Activated CD4-positive, alpha-beta T cell treated with anti-CD3 and anti-CD28 coated beads, Interleukin-2, amount 10 ng/mL, durations not matched to agents 24 days and 14 days (primary cell): ENCODE results near the gene SHE. TPM values are rescaled to one million over a fixed set of nuclear protein-coding genes. Genes with fewer than 3 reads are reported as not detected.
"Not testable (repeated sequence)": the region's sequence is repeated elsewhere in the genome, so short reads cannot be mapped to it uniquely, and the experiment has no call there.

Experiments
- DNase-seq: peaks from one replicate; pipeline ENCODE4 v3.0.0; 2022
- H3K27ac Mint-ChIP-seq: one replicate; pipeline ENCODE4 v1.8.0; 2022; ENCODE audit warnings: mild to moderate bottlenecking, mixed read lengths
- H3K27me3 Mint-ChIP-seq: one replicate; pipeline ENCODE4 v1.8.0; 2022; ENCODE audit warnings: mixed read lengths
- H3K36me3 Mint-ChIP-seq: one replicate; pipeline ENCODE4 v1.8.0; 2022; ENCODE audit warnings: low read depth, mild to moderate bottlenecking, mixed read lengths
- H3K4me1 Mint-ChIP-seq: one replicate; pipeline ENCODE4 v1.8.0; 2021; ENCODE audit warnings: mixed read lengths
- H3K4me3 Mint-ChIP-seq: one replicate; pipeline ENCODE4 v1.8.0; 2022; ENCODE audit warnings: mild to moderate bottlenecking, moderate library complexity, mixed read lengths
- H3K9me3 Mint-ChIP-seq: one replicate; pipeline ENCODE4 v1.8.0; 2021; ENCODE audit warnings: mixed read lengths
- intact Hi-C: fragments of 100-400 bp; cut with micrococcal nuclease; formaldehyde crosslinking; loops from one replicate; pipeline ENCODE4 v1.15.1; 2023
- total RNA-seq: library from RNA; stranded (reverse); gene quantifications from 2 replicates; pipeline ENCODE4 v1.2.3, GENCODE V29; 2022

Gene SHE
- total RNA-seq, 1 donor from 2014 or later = not detected

DNA sequence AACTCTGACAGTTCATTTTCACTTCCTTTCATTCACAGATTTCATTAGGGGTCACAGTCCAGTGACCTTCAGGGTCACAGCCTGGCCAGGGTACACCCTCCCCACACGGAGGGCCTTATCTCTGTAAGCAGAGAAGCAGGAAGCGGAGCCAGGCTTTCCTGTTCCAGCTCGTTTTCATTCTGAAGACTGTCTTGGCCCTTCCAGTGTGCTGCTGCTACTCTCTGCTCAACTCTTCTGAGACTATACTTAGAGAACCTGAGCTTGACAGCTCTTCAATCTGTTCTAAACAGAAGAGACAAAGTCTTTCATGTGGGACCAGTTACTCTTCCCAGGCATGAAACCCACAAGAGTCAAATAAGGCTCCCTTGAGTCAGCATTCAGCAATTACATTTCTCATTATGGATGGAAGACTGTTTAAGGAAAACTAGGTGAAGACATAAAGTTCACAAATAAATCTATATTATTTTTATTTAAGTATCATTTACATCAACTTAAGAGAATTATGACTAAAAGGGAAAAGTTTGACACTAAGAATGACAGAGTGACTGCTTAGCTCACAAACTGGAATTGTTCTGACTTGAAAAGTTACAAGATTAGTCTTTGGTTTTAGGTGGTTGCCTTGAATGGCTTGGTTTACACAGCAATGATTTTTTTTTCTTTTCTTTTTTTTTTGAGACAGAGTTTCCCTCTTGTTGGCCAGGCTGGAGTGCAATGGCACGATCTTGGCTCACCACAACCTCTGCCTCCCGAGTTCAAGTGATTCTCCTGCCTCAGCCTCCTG is 5.0 kb downstream of the SHE start:
- no peak overlapping the region for H3K4me3 Mint-ChIP-seq
- DNase-seq = no peak
- no peak overlapping the region for H3K27ac Mint-ChIP-seq
- H3K9me3 Mint-ChIP-seq = no peaks in the 10 kb centered on the region
- H3K4me1 Mint-ChIP-seq = peaks cover 23% of the 10 kb centered on the region
- peaks cover 1% of the 10 kb centered on the region for H3K36me3 Mint-ChIP-seq
- intact Hi-C loops = no loop called here
- peaks cover 42% of the 10 kb centered on the region for H3K27me3 Mint-ChIP-seq

DNA sequence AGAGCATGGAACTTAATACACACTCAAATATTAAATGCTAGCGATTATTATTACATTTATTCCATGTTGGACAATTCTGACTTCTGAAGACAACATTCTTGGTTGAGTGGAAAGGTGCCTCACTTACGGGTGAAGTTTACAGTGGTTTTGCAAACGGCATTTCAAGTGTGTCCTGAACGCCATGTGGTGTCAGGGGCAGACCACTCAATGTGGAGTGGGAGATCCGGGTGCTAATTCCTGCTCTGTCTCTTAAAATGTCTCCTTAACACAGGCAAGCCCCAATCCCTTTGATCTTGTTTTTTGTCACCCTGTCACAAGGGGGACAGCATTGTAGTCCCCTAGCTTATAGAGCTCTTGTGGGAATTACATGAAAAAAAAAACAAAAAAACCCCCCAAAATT is 5.8 kb downstream of the SHE start:
- intact Hi-C loops = no loop called here
- H3K27me3 Mint-ChIP-seq = peaks cover 47% of the 10 kb centered on the region
- H3K9me3 Mint-ChIP-seq = no peaks in the 10 kb centered on the region
- H3K27ac Mint-ChIP-seq = no peak overlapping the region
- peaks cover 1% of the 10 kb centered on the region for H3K36me3 Mint-ChIP-seq
- DNase-seq = no peak
- H3K4me3 Mint-ChIP-seq = no peak overlapping the region
- H3K4me1 Mint-ChIP-seq = peaks cover 24% of the 10 kb centered on the region

DNA sequence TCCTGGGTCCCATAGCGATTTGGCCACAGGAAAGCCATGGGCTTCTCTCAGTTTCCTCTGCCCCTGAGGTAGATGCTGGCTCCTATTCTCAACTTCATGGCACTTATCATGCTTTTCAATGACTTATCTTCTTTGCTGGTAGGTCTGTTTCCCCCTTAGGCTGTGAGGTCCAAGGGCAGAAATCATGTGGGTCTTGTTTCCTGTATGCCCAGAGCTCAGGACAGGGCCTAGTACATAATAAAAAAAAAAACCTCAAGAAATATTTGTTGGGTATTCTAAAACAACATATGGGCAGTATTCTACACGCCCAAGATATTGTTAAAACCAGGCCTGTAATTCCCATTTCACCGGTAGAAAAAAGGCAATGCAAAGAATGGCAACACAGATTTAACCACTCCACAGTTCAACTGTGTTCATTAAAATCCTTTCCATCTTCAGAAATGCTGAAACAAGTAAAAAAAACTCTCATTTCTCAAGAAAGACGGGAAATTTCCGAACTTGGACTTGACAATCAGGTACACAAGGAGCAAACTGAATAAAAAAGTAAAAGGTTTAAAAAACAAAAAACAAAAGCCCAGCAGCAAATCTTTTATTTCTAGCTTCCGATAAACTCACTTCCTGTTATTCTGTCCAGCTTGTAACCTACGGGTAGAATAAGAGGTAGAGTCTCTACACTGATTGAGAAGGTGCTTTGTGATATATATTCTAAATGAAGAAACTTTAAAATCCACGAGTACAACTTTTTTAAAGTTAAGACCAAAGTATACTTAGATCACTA is 6.5 kb downstream of the SHE start:
- no peak overlapping the region for H3K27ac Mint-ChIP-seq
- no peak for DNase-seq
- no peaks in the 10 kb centered on the region for H3K36me3 Mint-ChIP-seq
- H3K4me1 Mint-ChIP-seq = peaks cover 24% of the 10 kb centered on the region
- H3K9me3 Mint-ChIP-seq = no peaks in the 10 kb centered on the region
- H3K4me3 Mint-ChIP-seq = no peak overlapping the region
- H3K27me3 Mint-ChIP-seq = peaks cover 44% of the 10 kb centered on the region
- intact Hi-C loops = no loop called here

DNA sequence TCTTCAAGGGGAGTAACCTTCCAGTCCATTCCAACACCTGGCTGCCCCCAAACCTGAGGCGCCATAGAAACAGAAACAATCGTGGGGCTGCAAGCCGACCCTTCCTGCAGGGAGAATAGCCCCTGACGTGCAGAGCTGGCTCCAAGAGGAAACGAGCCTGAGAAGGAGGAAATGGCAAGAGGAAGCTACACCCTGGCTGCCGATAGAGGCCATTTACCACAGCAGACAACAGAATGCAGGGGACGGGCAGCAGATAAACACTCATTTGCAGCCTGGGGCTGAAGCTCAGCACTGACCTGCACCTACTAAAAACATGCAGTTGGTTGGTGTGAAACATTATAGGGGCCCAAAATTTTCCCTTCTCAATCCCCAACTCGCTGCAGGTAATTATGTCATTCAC is 8.9 kb downstream of the SHE start:
- peak overlapping the region; percentile 43 for H3K4me3 Mint-ChIP-seq
- H3K27me3 Mint-ChIP-seq = peaks cover 29% of the 10 kb centered on the region
- peak; percentile 70 for DNase-seq
- H3K36me3 Mint-ChIP-seq = no peaks in the 10 kb centered on the region
- no peak overlapping the region for H3K27ac Mint-ChIP-seq
- intact Hi-C loops = no loop called here
- peaks cover 20% of the 10 kb centered on the region for H3K4me1 Mint-ChIP-seq
- H3K9me3 Mint-ChIP-seq = no peaks in the 10 kb centered on the region

DNA sequence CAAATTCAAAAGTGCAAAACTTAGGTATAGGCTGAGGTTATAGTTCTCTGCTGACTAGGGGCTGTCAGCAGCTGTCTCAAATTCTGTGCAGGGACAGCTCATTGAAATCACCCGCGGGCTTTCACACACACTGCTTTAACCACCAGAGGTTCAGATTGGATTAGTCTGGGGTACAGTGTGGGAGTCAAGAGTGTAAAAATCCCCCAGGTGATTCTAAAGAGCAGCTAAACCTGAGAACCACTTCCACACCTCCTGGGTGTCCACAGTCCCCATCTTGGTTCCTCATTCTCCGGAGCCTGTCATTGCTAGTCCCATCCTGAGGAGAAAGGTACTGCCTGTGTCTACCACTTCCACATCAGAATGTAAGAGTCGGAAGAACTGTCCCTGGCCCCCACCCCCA is 10.1 kb downstream of the SHE start:
- DNase-seq = no peak
- Mint-ChIP-seq H3K27me3 (peaks cover 30% of the 10 kb centered on the region), H3K4me1 (peaks cover 19% of the 10 kb centered on the region), H3K36me3 (no peaks in the 10 kb centered on the region), H3K27ac (no peak overlapping the region), H3K9me3 (no peaks in the 10 kb centered on the region), H3K4me3 (no peak overlapping the region)
- intact Hi-C loops = no loop called here

DNA sequence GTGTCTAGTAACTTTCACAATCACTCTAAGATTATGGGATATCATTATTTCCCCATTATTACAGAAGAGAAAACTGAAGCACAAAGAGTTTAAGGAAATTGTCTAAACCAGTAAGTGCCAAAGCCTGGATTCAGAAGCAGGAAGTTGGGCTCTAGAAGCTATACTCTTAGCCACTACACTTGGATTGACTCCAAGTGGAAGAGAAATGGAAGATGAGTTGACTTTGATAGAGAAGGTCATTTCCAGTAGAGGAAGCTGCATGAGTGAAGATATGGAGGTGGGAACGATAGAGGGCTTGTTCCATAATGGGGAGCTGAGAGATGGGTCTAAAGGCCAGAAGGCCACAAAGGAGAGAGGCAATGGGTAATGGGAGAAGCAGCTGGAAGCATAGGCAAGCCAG is 11.9 kb downstream of the SHE start:
- Mint-ChIP-seq H3K36me3 (no peaks in the 10 kb centered on the region), H3K27me3 (peaks cover 30% of the 10 kb centered on the region), H3K27ac (no peak overlapping the region), H3K4me1 (peaks cover 16% of the 10 kb centered on the region), H3K4me3 (no peak overlapping the region), H3K9me3 (no peaks in the 10 kb centered on the region)
- intact Hi-C loops = no loop called here
- no peak for DNase-seq

DNA sequence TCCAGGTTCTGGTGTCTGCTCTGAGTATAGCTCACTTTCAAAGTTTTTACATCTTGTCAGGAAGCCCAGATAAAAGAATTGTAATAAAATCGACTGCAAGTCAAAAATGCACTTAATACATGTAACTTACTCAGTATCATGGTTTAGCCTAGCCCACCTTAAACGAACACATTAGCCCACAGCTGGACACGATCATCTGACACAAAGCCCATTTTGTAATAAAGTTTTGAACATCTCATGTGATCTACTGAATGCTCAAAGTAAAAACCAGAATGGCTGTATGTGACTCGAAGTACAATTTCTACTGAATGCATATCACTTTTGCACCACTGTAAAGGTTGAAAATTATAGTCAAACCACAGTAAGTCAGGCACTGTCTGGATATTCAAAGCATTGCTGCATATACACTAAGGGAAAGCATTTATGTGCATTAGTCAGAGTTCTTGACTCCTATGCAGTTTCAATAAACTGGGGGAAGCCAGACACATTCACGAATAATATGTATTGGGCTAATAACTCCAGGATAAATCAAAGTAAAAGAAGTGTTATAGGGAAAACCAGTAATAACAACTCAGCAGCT is 12.4 kb downstream of the SHE start:
- H3K27me3 Mint-ChIP-seq = peaks cover 30% of the 10 kb centered on the region
- no peak overlapping the region for H3K4me3 Mint-ChIP-seq
- H3K36me3 Mint-ChIP-seq = no peaks in the 10 kb centered on the region
- DNase-seq = no peak
- intact Hi-C loops = no loop called here
- no peaks in the 10 kb centered on the region for H3K9me3 Mint-ChIP-seq
- H3K27ac Mint-ChIP-seq = no peak overlapping the region
- H3K4me1 Mint-ChIP-seq = peaks cover 16% of the 10 kb centered on the region

DNA sequence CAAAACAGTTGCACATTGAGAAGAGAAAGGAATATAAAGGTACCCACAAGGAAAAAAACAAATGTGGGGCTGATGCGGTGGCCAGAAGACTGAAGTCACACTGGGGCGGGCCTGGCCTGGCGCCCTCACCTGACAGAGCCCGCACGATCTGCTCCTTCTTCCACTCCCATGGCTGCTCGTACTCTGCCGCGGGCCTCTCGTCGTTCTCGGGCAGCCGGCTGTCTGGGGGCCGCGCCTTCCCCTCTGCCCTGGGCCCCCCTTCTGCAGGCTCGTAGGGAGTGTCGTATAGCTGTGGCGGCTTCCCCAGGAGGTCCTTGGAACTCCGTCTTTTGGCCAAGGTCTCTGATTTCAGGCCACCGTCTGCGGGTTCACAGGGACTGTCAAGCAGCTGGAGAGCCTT is 13.3 kb downstream of the SHE start:
- no peak overlapping the region for H3K4me3 Mint-ChIP-seq
- no peaks in the 10 kb centered on the region for H3K9me3 Mint-ChIP-seq
- no peaks in the 10 kb centered on the region for H3K36me3 Mint-ChIP-seq
- H3K27me3 Mint-ChIP-seq = peaks cover 34% of the 10 kb centered on the region
- intact Hi-C loops = no loop called here
- DNase-seq = no peak
- no peak overlapping the region for H3K27ac Mint-ChIP-seq
- H3K4me1 Mint-ChIP-seq = peaks cover 16% of the 10 kb centered on the region

DNA sequence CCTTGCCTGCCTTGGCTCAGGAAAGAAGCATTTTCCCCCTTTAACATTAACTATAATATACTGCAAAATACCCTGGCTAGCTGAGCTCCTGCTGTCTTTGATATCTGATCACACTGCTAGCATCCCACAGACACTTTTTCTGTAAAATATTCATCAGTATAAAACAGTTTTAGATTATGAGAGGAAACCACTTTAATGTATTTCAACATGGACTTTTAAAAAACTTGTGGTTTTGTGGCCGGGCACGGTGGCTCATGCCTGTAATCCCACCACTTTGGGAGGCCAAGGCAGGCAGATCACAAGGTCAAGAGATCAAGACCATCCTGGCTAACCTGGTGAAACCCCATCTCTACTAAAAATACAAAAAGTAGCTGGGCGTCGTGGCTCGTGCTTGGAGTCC is 15.5 kb downstream of the SHE start:
- H3K27ac Mint-ChIP-seq, H3K4me1 Mint-ChIP-seq, H3K9me3 Mint-ChIP-seq, DNase-seq, H3K36me3 Mint-ChIP-seq, intact Hi-C loops, H3K4me3 Mint-ChIP-seq: not testable (repeated sequence)
- H3K27me3 Mint-ChIP-seq = peaks cover 35% of the 10 kb centered on the region

DNA sequence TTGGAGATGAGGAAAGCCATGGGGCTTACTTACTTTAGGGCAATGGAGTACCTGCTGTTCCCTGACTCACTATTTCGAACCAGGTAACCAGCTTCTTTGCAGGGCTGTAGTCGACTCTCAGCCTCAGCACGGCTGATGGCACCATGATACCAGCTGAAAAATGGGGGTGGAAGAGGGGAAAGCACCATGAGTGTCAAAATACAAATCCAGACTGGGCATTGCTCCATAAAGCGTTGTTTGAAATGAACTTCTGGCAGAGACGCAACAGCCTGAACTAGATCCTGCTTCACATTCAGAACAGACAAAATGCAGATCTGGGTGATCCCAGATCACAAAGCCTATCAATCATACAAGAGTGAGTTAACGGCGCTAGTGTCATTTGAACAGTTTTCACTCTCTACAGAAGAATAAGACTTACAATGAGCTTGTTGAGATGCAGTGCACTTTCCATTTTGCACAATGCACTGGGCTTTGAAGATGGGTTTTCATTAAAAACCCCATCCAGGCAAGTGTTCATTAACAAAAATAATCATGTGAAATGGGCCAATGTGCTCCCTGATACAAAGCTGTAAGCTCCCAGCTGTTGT is 16.2 kb downstream of the SHE start:
- no peaks in the 10 kb centered on the region for H3K36me3 Mint-ChIP-seq
- DNase-seq = no peak
- peaks cover 28% of the 10 kb centered on the region for H3K27me3 Mint-ChIP-seq
- no peak overlapping the region for H3K27ac Mint-ChIP-seq
- H3K4me3 Mint-ChIP-seq = no peak overlapping the region
- H3K9me3 Mint-ChIP-seq = no peaks in the 10 kb centered on the region
- H3K4me1 Mint-ChIP-seq = no peaks in the 10 kb centered on the region
- intact Hi-C loops = no loop called here

DNA sequence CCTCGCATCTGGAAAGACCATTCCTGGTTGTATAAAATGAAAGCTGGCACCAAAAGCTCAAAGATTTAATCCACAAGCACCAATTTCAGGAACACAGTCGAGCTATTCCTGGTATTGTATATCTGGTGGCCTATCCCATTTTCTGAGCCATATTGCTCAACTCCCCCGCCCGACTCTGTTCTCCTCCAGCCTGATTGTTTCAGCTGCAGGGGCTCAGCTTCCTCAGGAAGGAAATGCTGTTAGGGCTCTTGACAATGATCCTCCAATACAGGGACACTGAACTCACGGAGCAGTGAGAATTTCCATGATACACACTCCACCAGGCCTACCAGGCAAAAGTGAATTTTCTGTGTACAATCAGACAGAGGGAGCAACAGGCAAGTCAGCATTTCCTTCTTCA is 17.1 kb downstream of the SHE start:
- H3K4me3 Mint-ChIP-seq = no peak overlapping the region
- intact Hi-C loops = no loop called here
- no peak overlapping the region for H3K27ac Mint-ChIP-seq
- no peak for DNase-seq
- H3K4me1 Mint-ChIP-seq = no peaks in the 10 kb centered on the region
- H3K9me3 Mint-ChIP-seq = no peaks in the 10 kb centered on the region
- H3K27me3 Mint-ChIP-seq = peaks cover 23% of the 10 kb centered on the region
- no peaks in the 10 kb centered on the region for H3K36me3 Mint-ChIP-seq

DNA sequence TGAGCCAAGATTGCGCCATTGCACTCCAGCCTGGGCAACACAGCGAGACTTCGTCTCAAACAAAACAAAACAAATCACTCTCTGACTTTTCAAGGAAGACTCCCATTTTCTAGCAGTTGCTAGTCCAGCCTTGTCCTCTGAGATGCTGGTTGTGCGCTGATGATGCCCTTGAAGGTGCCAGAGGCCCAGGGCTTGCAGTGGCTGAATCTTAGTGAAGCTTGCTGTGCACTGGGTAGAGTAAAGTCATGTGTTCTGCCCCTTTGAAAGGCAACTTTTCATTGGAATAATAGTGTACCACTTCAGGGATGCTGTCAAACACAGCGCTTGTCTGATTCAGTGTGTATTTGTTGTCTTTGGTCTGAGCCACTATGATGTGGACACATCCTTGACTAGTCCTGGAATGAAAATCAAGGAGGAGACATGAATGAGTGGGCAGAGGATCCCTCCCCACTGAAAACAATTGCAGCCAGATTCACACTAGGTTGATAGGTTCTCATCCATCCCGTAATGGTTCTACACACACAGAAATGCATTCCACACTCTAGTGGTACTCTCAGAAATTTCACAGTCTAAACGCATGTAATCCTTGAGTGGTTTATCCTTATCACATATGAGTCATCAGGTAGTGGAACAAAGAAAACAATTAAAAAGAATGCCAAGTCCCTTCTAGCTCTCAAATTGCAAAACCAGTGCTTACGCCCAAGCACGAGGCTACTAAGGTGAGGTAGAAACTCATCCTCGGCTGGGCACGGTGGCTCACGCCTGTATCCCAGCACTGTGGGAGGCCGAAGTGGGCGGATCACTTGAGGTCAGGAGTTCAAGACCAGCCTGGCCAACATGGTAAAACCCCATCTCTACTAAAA is 18.0 kb downstream of the SHE start:
- no peak overlapping the region for H3K4me3 Mint-ChIP-seq
- H3K4me1 Mint-ChIP-seq = peaks cover 2% of the 10 kb centered on the region
- intact Hi-C loops = no loop called here
- H3K27me3 Mint-ChIP-seq = peaks cover 19% of the 10 kb centered on the region
- no peaks in the 10 kb centered on the region for H3K9me3 Mint-ChIP-seq
- no peaks in the 10 kb centered on the region for H3K36me3 Mint-ChIP-seq
- no peak for DNase-seq
- H3K27ac Mint-ChIP-seq = no peak overlapping the region

DNA sequence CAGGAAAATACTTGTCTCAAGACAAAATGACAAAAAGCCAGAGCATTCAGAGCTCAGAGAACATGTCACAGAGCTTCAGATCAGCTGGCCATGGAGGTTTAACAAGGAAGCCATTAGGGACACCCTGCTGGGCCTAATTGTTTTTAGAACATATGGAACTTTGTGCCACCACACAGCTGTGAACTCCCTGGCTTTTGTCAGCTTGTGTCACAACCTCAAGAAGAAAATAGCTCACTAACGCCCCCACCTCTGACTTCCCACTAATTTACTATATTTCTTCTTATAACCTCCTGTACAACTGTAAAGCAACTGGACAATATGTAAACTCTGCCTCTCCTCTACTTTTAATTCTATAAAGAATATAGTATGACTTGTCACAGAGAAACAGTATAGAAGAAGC is 21.2 kb downstream of the SHE start:
- H3K4me3 Mint-ChIP-seq = no peak overlapping the region
- no peak for DNase-seq
- peaks cover 15% of the 10 kb centered on the region for H3K27me3 Mint-ChIP-seq
- intact Hi-C loops = no loop called here
- no peaks in the 10 kb centered on the region for H3K36me3 Mint-ChIP-seq
- peaks cover 14% of the 10 kb centered on the region for H3K4me1 Mint-ChIP-seq
- no peaks in the 10 kb centered on the region for H3K9me3 Mint-ChIP-seq
- H3K27ac Mint-ChIP-seq = no peak overlapping the region
